ENCODE measurements around the gene BLACAT1. TPM values are rescaled to one million over a fixed set of nuclear protein-coding genes. Genes with fewer than 3 reads are reported as not detected.

Gene BLACAT1
- polyA plus RNA-seq, 3 donors = not detected

- Histone ChIP-seq H4K20me1 (ENCODE audit: insufficient read depth, low read length) (no peaks in the 10 kb centered on the region), H3K9me3 (replicated peaks in 1 of 2; ENCODE audit: control insufficient read depth in 1 of 2, insufficient read depth in 1 of 2, low read length in 2 of 2) (peaks cover 0 to 9% of the 10 kb centered on the region in 2 donors), H3K36me3 (replicated peaks in 1 of 2; ENCODE audit: control insufficient read depth in 1 of 2, insufficient read depth in 2 of 2, low read length in 2 of 2) (no peaks in the 10 kb centered on the region), H2AFZ (ENCODE audit: insufficient read depth, low read depth, low read length, poor library complexity, severe bottlenecking) (no peak overlapping the region), H3K27ac (ENCODE audit: low read depth in 1 of 2, low read length in 2 of 2) (no peak overlapping the region), H3K79me2 (ENCODE audit: insufficient read depth, low read length) (no peaks in the 10 kb centered on the region), H3K27me3 (ENCODE audit: control insufficient read depth in 2 of 2, insufficient read depth in 2 of 2, low read length in 2 of 2) (peaks cover 29 to 62% of the 10 kb centered on the region in 2 donors), H3K4me1 (ENCODE audit: control insufficient read depth in 1 of 2, insufficient read depth in 2 of 2, low read length in 2 of 2) (peaks cover 0 to under 1% of the 10 kb centered on the region in 2 donors), H3K4me3 (replicated peaks in 1 of 3; ENCODE audit: low read depth in 2 of 3, low read length in 3 of 3) (no peak overlapping the region), H3K4me2 (replicated peaks; ENCODE audit: extremely low read depth, low read length, poor library complexity, severe bottlenecking) (no peak overlapping the region), H3K9ac (ENCODE audit: insufficient read depth, low read length, poor library complexity, severe bottlenecking) (no peak overlapping the region)
- no peaks in the 10 kb centered on the region for H3K36me3 Mint-ChIP-seq
- peaks cover 0 to 10% (median 0%) of the 10 kb centered on the region in 7 donors for H3K9me3 Mint-ChIP-seq
- TF ChIP-seq, protein P1, sequence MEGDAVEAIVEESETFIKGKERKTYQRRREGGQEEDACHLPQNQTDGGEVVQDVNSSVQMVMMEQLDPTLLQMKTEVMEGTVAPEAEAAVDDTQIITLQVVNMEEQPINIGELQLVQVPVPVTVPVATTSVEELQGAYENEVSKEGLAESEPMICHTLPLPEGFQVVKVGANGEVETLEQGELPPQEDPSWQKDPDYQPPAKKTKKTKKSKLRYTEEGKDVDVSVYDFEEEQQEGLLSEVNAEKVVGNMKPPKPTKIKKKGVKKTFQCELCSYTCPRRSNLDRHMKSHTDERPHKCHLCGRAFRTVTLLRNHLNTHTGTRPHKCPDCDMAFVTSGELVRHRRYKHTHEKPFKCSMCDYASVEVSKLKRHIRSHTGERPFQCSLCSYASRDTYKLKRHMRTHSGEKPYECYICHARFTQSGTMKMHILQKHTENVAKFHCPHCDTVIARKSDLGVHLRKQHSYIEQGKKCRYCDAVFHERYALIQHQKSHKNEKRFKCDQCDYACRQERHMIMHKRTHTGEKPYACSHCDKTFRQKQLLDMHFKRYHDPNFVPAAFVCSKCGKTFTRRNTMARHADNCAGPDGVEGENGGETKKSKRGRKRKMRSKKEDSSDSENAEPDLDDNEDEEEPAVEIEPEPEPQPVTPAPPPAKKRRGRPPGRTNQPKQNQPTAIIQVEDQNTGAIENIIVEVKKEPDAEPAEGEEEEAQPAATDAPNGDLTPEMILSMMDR (IDR thresholded peaks at IDR 0.05) = no peak
- peaks cover 52 to 70% (median 57%) of the 10 kb centered on the region in 3 donors for H3K27me3 Mint-ChIP-seq (ENCODE audit: low read depth in 3 of 3)
- H3K4me1 Mint-ChIP-seq = peaks cover 3% of the 10 kb centered on the region
- no peak overlapping the region for H3K27ac Mint-ChIP-seq
- 74% methylated on average over 4 of the region's 5 CpGs for WGBS (ENCODE audit: insufficient coverage)
- intact Hi-C loops (cut with micrococcal nuclease) = no loop called here
- no peak overlapping the region for H3K4me3 Mint-ChIP-seq
- no peak for DNase-seq
Measured at GRCh38 chr1:205451202-205451601, 4.6 kb downstream of the BLACAT1 start.

DNA sequence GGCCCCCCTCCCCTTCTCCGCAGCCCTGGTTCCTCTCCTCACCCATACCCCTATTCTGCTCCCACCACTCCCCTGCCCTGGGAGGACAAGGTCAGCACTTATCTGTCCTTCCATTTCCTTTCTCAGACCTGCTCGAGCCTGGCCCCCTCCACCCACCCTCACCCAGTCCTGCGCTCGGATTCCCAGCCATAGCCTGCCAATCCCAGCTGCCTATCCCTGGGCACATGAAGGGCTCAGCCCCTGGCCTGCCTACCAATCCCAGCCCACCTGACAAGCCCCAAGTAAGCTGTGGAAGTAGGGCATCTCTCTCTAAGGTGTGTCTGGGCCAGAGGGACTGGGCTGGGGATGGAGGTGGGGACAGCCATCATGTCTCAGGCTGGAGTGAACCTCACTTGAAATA lies 5.4 kb downstream of the BLACAT1 start:
- Histone ChIP-seq H4K20me1 (ENCODE audit: insufficient read depth, low read length) (no peaks in the 10 kb centered on the region), H3K36me3 (replicated peaks in 1 of 2; ENCODE audit: control insufficient read depth in 1 of 2, insufficient read depth in 2 of 2, low read length in 2 of 2) (no peaks in the 10 kb centered on the region), H3K9me3 (replicated peaks in 1 of 2; ENCODE audit: control insufficient read depth in 1 of 2, insufficient read depth in 1 of 2, low read length in 2 of 2) (peaks cover 0 to 6% of the 10 kb centered on the region in 2 donors), H3K79me2 (ENCODE audit: insufficient read depth, low read length) (no peaks in the 10 kb centered on the region), H3K4me3 (replicated peaks in 1 of 3; ENCODE audit: low read depth in 2 of 3, low read length in 3 of 3) (no peak overlapping the region), H3K4me2 (replicated peaks; ENCODE audit: extremely low read depth, low read length, poor library complexity, severe bottlenecking) (no peak overlapping the region), H2AFZ (ENCODE audit: insufficient read depth, low read depth, low read length, poor library complexity, severe bottlenecking) (no peak overlapping the region), H3K27me3 (ENCODE audit: control insufficient read depth in 2 of 2, insufficient read depth in 2 of 2, low read length in 2 of 2) (peaks cover 22 to 54% of the 10 kb centered on the region in 2 donors), H3K27ac (ENCODE audit: low read depth in 1 of 2, low read length in 2 of 2) (no peak overlapping the region), H3K4me1 (ENCODE audit: control insufficient read depth in 1 of 2, insufficient read depth in 2 of 2, low read length in 2 of 2) (no peaks in the 10 kb centered on the region), H3K9ac (ENCODE audit: insufficient read depth, low read length, poor library complexity, severe bottlenecking) (no peak overlapping the region)
- Mint-ChIP-seq H3K4me1 (no peaks in the 10 kb centered on the region), H3K9me3 (peaks cover 0 to 5% (median 0%) of the 10 kb centered on the region in 7 donors), H3K36me3 (no peaks in the 10 kb centered on the region), H3K27ac (no peak overlapping the region), H3K27me3 (ENCODE audit: low read depth in 3 of 3) (peaks cover 51 to 69% (median 54%) of the 10 kb centered on the region in 3 donors), H3K4me3 (no peak overlapping the region)
- TF ChIP-seq, protein P1 (IDR thresholded peaks at IDR 0.05) = no peak
- no peak for DNase-seq
- 100% methylated on average over 1 of the region's 4 CpGs for WGBS (ENCODE audit: insufficient coverage)
- intact Hi-C loops (cut with micrococcal nuclease) = no loop called here

Data from CD14-positive monocyte (primary cell).